22Rv1 (cell line): ENCODE measurements around the gene ZC3H13.
A peak's percentile ranks its signal among the peaks of the same experiment; 100 is the strongest.

Source experiments
- H3K27ac ChIP-seq: fragments of 450-650 bp; 2 replicates; pipeline ENCODE4 v1.5.1; 2017
- CTCF ChIP-seq: fragments of 450-650 bp; IDR thresholded peaks from 2 replicates; pipeline ENCODE4 v1.5.1; 2017; ENCODE audit warnings: mild to moderate bottlenecking
- ZFX ChIP-seq: fragments of 450-650 bp; IDR thresholded peaks from 2 replicates; pipeline ENCODE4 v1.6.1; 2017; ENCODE audit warnings: antibody characterized with exemption, borderline replicate concordance

ZC3H13 gene

GRCh38 chr13:46062185-46062584 is 9.6 kb upstream of the ZC3H13 start:
- TF ChIP-seq CTCF (no peak), ZFX (no peak)
- H3K27ac ChIP-seq: no peak overlapping the region

- H3K27ac ChIP-seq: no peak overlapping the region
These were observed 6.9 kb upstream of the ZC3H13 start for GRCh38 chr13:46059405-46059804.

GRCh38 chr13:46058268-46058667 is 5.7 kb upstream of the ZC3H13 start:
- TF ChIP-seq ZFX: no peak
- no peak for TF ChIP-seq CTCF
- H3K27ac ChIP-seq: no peak overlapping the region

More at GRCh38 chr13:46059405-46059804, 6.9 kb upstream of the ZC3H13 start:
- no peak for TF ChIP-seq CTCF
- no peak for TF ChIP-seq ZFX

GRCh38 chr13:46057256-46058015 is 4.9 kb upstream of the ZC3H13 start:
- H3K27ac ChIP-seq: no peak overlapping the region
- TF ChIP-seq ZFX: no peak
- no peak for TF ChIP-seq CTCF

- no peak for TF ChIP-seq CTCF
- TF ChIP-seq ZFX: no peak
- peak overlapping the region; percentile 81 for H3K27ac ChIP-seq
These were observed 841 bp upstream of the ZC3H13 start for GRCh38 chr13:46053162-46054012.

- TF ChIP-seq CTCF: no peak
- TF ChIP-seq ZFX: no peak
- H3K27ac ChIP-seq: peak overlapping the region; percentile 81
These were observed 603 bp downstream of the ZC3H13 start for GRCh38 chr13:46051968-46052318.

- no peak overlapping the region for H3K27ac ChIP-seq
- no peak for TF ChIP-seq ZFX
These were observed 1.8 kb downstream of the ZC3H13 start for GRCh38 chr13:46050771-46051170.
